ENCODE data around the gene COMT.

Gene COMT

DNA sequence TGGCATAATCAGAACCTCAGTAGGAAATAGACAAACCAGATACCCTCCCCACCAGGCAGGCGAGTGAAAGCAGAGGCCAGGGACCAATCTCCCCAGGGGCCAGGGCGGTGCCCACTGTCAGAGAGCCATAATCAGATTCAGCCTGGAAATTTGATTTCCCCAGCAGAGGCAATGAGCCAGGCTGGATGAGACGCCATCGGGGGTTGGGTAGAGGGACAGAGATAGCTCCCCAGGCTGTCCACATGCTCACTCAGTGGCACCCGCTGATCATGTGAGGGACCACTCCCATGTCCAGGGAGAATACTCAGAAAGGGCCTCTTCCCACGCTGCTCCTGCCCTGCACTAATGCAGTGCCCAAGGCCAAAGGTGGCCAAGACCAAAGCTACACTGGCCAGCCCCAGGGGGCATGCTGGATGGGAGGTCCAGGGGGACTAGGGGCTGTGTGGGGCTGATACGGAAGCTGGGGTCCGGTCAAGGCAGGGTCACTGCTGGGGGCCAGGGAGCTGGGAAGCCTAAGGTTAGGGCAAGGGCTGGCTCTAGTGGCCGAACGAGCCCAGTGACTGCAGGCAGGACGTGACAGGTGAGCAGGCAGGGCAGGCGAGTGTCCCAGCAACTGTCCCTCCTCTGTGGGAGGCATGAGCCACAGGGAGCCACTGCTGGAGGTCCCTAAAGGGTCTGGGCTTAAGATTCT lies 55.3 kb downstream of the COMT start:
- Histone ChIP-seq H3K27me3 (replicated peaks) (peaks cover 5% of the 10 kb centered on the region), H3K4me3 (ENCODE audit: low read depth, low read length) (no peak overlapping the region), H3K36me3 (replicated peaks) (no peaks in the 10 kb centered on the region), H3K27ac (no peak overlapping the region)
- in situ Hi-C loops (cut with HindIII; ENCODE audit: low pct_ligation_motif_present, low sequenced_read_pairs): no loop called here
- TF ChIP-seq, protein P1, sequence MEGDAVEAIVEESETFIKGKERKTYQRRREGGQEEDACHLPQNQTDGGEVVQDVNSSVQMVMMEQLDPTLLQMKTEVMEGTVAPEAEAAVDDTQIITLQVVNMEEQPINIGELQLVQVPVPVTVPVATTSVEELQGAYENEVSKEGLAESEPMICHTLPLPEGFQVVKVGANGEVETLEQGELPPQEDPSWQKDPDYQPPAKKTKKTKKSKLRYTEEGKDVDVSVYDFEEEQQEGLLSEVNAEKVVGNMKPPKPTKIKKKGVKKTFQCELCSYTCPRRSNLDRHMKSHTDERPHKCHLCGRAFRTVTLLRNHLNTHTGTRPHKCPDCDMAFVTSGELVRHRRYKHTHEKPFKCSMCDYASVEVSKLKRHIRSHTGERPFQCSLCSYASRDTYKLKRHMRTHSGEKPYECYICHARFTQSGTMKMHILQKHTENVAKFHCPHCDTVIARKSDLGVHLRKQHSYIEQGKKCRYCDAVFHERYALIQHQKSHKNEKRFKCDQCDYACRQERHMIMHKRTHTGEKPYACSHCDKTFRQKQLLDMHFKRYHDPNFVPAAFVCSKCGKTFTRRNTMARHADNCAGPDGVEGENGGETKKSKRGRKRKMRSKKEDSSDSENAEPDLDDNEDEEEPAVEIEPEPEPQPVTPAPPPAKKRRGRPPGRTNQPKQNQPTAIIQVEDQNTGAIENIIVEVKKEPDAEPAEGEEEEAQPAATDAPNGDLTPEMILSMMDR (IDR thresholded peaks at IDR 0.05; ENCODE audit: low read depth, low read length, missing control alignments): no peak
- DNase-seq: no peak

DNA sequence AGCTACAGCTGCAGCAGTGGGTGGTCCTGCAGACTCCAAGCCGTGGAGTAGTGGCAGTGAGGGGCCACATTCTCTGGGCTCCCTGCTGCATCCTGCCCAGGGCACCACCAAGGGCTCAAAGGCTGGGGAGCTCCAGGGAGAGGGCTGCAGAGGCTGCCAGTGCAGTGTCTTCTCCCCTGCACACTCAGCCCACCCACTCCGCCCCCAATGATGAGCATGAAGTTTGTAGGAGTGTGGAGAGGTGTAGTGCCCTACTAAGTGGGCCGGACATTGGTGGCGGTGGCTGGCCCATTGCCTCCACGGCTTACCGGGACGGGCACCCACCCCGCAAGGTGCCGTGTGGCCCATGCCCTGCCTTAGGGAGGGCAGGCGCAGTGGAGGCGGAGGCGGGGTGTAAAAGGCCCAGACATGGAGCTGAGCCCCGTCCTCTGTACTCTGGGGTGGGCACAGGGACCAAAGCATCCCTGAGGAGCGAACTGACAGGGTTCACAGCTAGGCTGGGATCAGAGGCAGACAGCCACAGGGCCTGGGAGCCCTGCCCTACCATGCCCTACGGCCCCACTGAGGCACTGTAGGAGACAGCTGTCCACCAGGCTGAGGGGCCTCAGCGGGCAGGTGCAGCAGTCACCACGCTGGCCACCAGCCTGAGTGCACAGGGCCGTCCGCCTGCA lies 56.1 kb downstream of the COMT start:
- H3K27ac ChIP-seq: no peak overlapping the region
- H3K4me3 ChIP-seq (ENCODE audit: low read depth, low read length): no peak overlapping the region
- peaks cover 5% of the 10 kb centered on the region for H3K27me3 ChIP-seq (replicated peaks)
- in situ Hi-C loops (cut with HindIII; ENCODE audit: low pct_ligation_motif_present, low sequenced_read_pairs): no loop called here
- H3K36me3 ChIP-seq (replicated peaks): no peaks in the 10 kb centered on the region
- DNase-seq: no peak
- TF ChIP-seq, protein P1 (IDR thresholded peaks at IDR 0.05; ENCODE audit: low read depth, low read length, missing control alignments): no peak

DNA sequence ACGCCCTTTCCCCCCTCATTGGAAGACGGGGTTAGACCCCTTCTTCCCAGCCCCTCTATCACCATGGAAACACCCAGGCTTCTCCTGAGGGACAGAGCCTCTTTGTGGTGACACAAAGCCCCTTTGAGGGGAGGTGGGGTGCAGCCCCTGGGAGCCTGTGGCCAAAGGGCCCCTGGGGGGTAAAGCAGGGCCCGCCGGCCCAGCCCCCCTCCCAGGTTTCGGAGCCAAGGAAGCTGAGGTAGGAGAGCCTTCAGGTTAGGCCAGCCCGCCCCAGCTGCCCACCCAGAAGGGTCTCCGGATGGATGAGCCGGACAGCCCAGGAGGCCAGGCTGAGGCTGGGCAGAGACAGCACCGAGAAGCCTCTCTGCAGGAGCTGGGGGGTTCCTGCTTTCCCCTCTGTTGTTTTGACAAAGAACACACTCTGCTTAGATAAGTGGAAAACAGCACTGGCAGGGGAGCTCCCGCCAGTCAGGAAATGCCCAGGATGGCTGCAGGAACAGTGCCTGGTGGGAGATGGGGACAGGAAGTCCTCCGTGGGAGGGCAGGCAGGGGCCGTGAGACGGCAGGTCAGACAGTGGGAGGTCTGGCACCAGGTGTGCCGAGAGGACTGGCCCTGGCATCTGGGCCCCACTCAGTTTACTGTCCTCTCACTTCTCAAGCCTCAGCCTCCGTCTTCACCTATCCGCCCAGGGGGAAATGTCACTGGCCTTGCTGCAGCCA lies 56.8 kb downstream of the COMT start:
- no peak for DNase-seq
- Histone ChIP-seq H3K27me3 (replicated peaks) (peaks cover 5% of the 10 kb centered on the region), H3K36me3 (replicated peaks) (no peaks in the 10 kb centered on the region), H3K27ac (no peak overlapping the region), H3K4me3 (ENCODE audit: low read depth, low read length) (no peak overlapping the region)
- TF ChIP-seq, protein P1 (IDR thresholded peaks at IDR 0.05; ENCODE audit: low read depth, low read length, missing control alignments): no peak
- in situ Hi-C loops (cut with HindIII; ENCODE audit: low pct_ligation_motif_present, low sequenced_read_pairs): no loop called here

DNA sequence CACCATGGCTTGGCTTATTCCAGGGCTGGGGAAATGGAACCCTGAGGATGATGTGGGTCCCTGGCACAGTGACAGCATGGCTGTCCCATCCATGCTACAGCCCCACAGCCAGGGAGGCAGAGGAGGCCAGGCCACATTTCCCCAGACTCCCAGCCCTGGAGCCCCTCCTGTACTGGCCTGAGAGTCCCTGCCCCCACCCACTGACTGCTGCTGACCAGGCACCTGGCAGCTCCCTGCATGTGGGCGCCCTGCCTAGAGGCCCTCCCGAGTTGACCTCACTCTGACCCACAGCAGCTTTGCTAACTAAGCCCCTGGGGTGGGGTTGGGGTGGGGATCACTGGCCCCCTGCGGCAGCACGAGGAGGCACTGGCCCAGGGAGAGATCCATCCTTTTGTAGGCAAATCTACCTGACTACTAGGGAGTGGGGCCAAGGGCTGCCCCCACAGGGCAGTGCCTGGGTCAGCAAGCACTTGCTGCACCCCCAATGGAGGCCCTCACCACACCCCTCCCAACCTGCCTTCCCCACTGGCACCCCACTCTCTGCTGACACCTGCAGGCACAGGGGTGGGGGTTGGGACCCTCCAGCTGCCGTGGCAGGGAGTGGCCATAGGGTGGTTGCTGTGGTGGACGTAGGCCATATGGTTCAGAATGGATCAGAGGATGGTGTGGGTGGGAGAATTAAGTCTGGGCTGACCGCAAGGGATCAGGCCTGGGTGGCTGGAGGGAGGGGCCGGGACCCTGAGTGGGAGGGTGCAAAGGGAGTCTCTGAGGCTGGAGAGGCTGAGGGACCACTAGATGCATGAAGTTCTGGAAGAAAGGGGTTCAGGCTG lies 57.6 kb downstream of the COMT start:
- TF ChIP-seq, protein P1 (IDR thresholded peaks at IDR 0.05; ENCODE audit: low read depth, low read length, missing control alignments): no peak
- no peak overlapping the region for H3K27ac ChIP-seq
- in situ Hi-C loops (cut with HindIII; ENCODE audit: low pct_ligation_motif_present, low sequenced_read_pairs): no loop called here
- no peak for DNase-seq
- no peaks in the 10 kb centered on the region for H3K36me3 ChIP-seq (replicated peaks)
- peaks cover 5% of the 10 kb centered on the region for H3K27me3 ChIP-seq (replicated peaks)
- H3K4me3 ChIP-seq (ENCODE audit: low read depth, low read length): no peak overlapping the region

DNA sequence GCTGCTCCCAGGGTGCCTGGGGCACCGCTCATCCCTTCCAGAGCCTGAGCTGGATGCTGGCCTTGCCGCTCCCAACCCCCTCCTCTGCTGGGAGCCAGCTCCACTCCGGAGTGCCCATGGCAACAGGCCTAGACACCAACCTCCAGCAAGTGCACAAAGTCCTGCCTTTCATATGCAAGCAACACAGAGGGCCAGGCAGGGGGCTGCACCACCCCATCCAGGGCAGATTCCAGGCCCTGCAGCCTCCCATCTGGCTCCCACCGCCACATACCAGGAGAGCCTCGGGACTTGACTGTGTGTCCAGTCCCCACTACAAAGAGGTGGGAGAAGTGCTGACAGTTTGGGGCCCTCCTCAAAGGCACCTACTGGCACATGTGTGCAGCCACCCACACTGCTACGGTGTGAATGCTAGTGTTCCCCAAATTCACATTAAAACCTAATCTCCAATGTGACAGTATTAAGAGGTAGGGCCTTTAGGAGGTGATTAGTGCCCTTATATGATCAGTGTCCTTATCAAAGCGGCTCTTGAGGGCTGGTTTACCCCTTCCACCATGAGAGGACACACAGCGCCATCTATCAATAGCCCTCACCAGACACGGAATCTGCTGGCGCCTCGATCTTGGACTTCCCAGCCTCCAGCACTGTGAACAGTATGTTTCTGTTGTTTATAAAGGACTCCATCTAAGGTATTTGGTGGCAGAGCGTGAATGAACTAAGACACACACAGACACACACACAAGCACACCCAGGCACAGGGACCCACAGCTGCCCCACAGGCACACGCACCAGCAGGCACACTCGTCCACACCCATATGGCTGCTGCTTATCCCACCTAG lies 58.9 kb downstream of the COMT start:
- Histone ChIP-seq H3K27ac (no peak overlapping the region), H3K36me3 (replicated peaks) (no peaks in the 10 kb centered on the region), H3K27me3 (replicated peaks) (peaks cover 5% of the 10 kb centered on the region), H3K4me3 (ENCODE audit: low read depth, low read length) (no peak overlapping the region)
- in situ Hi-C loops (cut with HindIII; ENCODE audit: low pct_ligation_motif_present, low sequenced_read_pairs): no loop called here
- no peak for DNase-seq
- TF ChIP-seq, protein P1 (IDR thresholded peaks at IDR 0.05; ENCODE audit: low read depth, low read length, missing control alignments): no peak

Data from brain microvascular endothelial cell (primary cell).